Hepatocyte (in vitro differentiated cells): ENCODE measurements around the gene PNPLA4. TPM values are rescaled to one million over a fixed set of nuclear protein-coding genes. Genes with fewer than 3 reads are reported as not detected.

ENCODE experiments used
- DNase-seq: peaks from one replicate; pipeline ENCODE4 v3.0.0-alpha.2; 2016; ENCODE audit warnings: low spot score
- H2AFZ ChIP-seq: fragments of 200-600 bp; sonication (generic); 2 replicates; pipeline ENCODE4 v1.6.0; 2016; ENCODE audit warnings: antibody characterized with exemption, mild to moderate bottlenecking
- H3K27ac ChIP-seq: fragments of 200-600 bp; sonication (generic); 2 replicates; pipeline ENCODE4 v1.5.1; 2016; ENCODE audit warnings: mild to moderate bottlenecking
- H3K27me3 ChIP-seq: fragments of 200-600 bp; sonication (generic); 2 replicates; pipeline ENCODE4 v1.6.1; 2016
- H3K36me3 ChIP-seq: fragments of 200-600 bp; sonication (generic); replicated peaks from 2 replicates; pipeline ENCODE4 v1.5.1; 2016; ENCODE audit warnings: low read depth; ENCODE audit not compliant: insufficient read depth
- H3K4me1 ChIP-seq: fragments of 200-600 bp; sonication (generic); 2 replicates; pipeline ENCODE4 v1.5.1; 2016; ENCODE audit warnings: mild to moderate bottlenecking, moderate library complexity; ENCODE audit not compliant: insufficient read depth
- H3K4me2 ChIP-seq: fragments of 200-600 bp; sonication (generic); 2 replicates; pipeline ENCODE4 v1.6.0; 2016
- H3K4me3 ChIP-seq: fragments of 200-600 bp; sonication (generic); 2 replicates; pipeline ENCODE4 v1.5.1; 2016; ENCODE audit warnings: mild to moderate bottlenecking
- H3K79me2 ChIP-seq: fragments of 200-600 bp; sonication (generic); 2 replicates; pipeline ENCODE4 v1.6.0; 2017; ENCODE audit warnings: mild to moderate bottlenecking
- H3K9me2 ChIP-seq: fragments of 200-600 bp; sonication (generic); replicated peaks from 2 replicates; pipeline ENCODE4 v1.6.0; 2017; ENCODE audit warnings: mild to moderate bottlenecking; ENCODE audit not compliant: insufficient read depth
- H3K9me3 ChIP-seq: fragments of 200-600 bp; sonication (generic); 2 replicates; pipeline ENCODE4 v1.5.1; 2016; ENCODE audit warnings: low read depth, mild to moderate bottlenecking
- H4K20me1 ChIP-seq: fragments of 200-600 bp; sonication (generic); 2 replicates; pipeline ENCODE4 v1.6.0; 2016; ENCODE audit warnings: mild to moderate bottlenecking; ENCODE audit not compliant: insufficient read depth, poor library complexity, severe bottlenecking
- CTCF ChIP-seq: fragments of 200-600 bp; sonication (generic); IDR thresholded peaks from 2 replicates; pipeline ENCODE4 v1.5.1; 2016; ENCODE audit warnings: antibody characterized with exemption, mild to moderate bottlenecking; ENCODE audit not compliant: poor library complexity
- EZH2 ChIP-seq: fragments of 200-600 bp; sonication (generic); IDR thresholded peaks from 2 replicates; pipeline ENCODE4 v1.6.1; 2016; ENCODE audit warnings: antibody characterized with exemption, mild to moderate bottlenecking, borderline replicate concordance
- EZH2phosphoT487 ChIP-seq: fragments of 200-600 bp; sonication (generic); IDR thresholded peaks from one replicate; pipeline ENCODE4 v1.6.1; 2018; ENCODE audit warnings: antibody characterized with exemption, mild to moderate bottlenecking, low read depth, moderate library complexity; ENCODE audit not compliant: unreplicated experiment, severe bottlenecking
- WGBS: methylation state at CpG from one replicate; pipeline ENCODE4 v1.1.6; 2016; ENCODE audit warnings: low lambda C conversion rate; ENCODE audit errors: missing lambda C conversion rate; 5-methylcytosine and 5-hydroxymethylcytosine counted together
- polyA plus RNA-seq: library from polyadenylated mRNA; unstranded; fragments of >200 nt; fragmentation: Nextera tagmentation; extraction: Ambion mirVana; gene quantifications from 2 replicates; pipeline ENCODE4 v1.2.1, GENCODE V29; 2016
- total RNA-seq: library from RNA; depleted of rRNA; stranded (reverse); fragments of >200 nt; gene quantifications from 2 replicates; pipeline ENCODE4 v1.2.3, GENCODE V29; 2014

Gene PNPLA4
- total and polyA plus RNA-seq, 2 experiments from 2014 or later, result 19.8 to 30.3 TPM

- peak; percentile 17 for DNase-seq
- no peak overlapping the region for H2AFZ ChIP-seq
- TF ChIP-seq EZH2phosphoT487 (no peak), CTCF (peak; percentile 35)
- H3K79me2 ChIP-seq, result no peaks in the 10 kb centered on the region
- H3K9me2 ChIP-seq, result no peaks in the 10 kb centered on the region
- H3K4me2 ChIP-seq, result no peak overlapping the region
- H4K20me1 ChIP-seq, result no peaks in the 10 kb centered on the region
- no peaks in the 10 kb centered on the region for H3K9me3 ChIP-seq
- H3K4me3 ChIP-seq, result no peak overlapping the region
- H3K27ac ChIP-seq, result no peak overlapping the region
- no peaks in the 10 kb centered on the region for H3K36me3 ChIP-seq
- WGBS, result 16% methylated on average over 3 of the region's 3 CpGs
- H3K27me3 ChIP-seq, result no peaks in the 10 kb centered on the region
- no peaks in the 10 kb centered on the region for H3K4me1 ChIP-seq
These were observed 14.3 kb upstream of the PNPLA4 start for GRCh38 chrX:7941390-7942042.

GRCh38 chrX:7934026-7934425 lies 6.8 kb upstream of the PNPLA4 start:
- Histone ChIP-seq H3K27me3 (no peaks in the 10 kb centered on the region), H3K4me3 (no peak overlapping the region), H2AFZ (no peak overlapping the region), H3K4me1 (no peaks in the 10 kb centered on the region), H3K9me3 (no peaks in the 10 kb centered on the region), H3K4me2 (no peak overlapping the region), H3K36me3 (no peaks in the 10 kb centered on the region), H3K27ac (no peak overlapping the region), H3K79me2 (no peaks in the 10 kb centered on the region), H4K20me1 (no peaks in the 10 kb centered on the region), H3K9me2 (no peaks in the 10 kb centered on the region)
- 69% methylated on average over 2 of the region's 2 CpGs for WGBS
- DNase-seq, result no peak
- no peak for TF ChIP-seq CTCF
- TF ChIP-seq EZH2, result no peak
- no peak for TF ChIP-seq EZH2phosphoT487

GRCh38 chrX:7926914-7927258 lies 327 bp downstream of the PNPLA4 start:
- peak overlapping the region; percentile 71 for H2AFZ ChIP-seq

More at GRCh38 chrX:7926914-7927258, 327 bp downstream of the PNPLA4 start:
- no peaks in the 10 kb centered on the region for H3K27me3 ChIP-seq
- peak overlapping the region; percentile 83 for H3K4me2 ChIP-seq
- no peaks in the 10 kb centered on the region for H4K20me1 ChIP-seq
- H3K9me2 ChIP-seq, result no peaks in the 10 kb centered on the region
- no peak for TF ChIP-seq CTCF
- no peak for TF ChIP-seq EZH2
- TF ChIP-seq EZH2phosphoT487, result no peak
- peak overlapping the region; percentile 94 for H3K27ac ChIP-seq
- peak overlapping the region; percentile 3 for H3K4me3 ChIP-seq
- no peaks in the 10 kb centered on the region for H3K79me2 ChIP-seq
- 46% methylated on average over 20 of the region's 20 CpGs for WGBS
- no peak for DNase-seq
- H3K9me3 ChIP-seq, result no peaks in the 10 kb centered on the region
- no peaks in the 10 kb centered on the region for H3K4me1 ChIP-seq
- no peaks in the 10 kb centered on the region for H3K36me3 ChIP-seq
